Chondrocyte (in vitro differentiated cells): ENCODE data around the gene GLT1D1. TPM values are rescaled to one million over a fixed set of nuclear protein-coding genes. Genes with fewer than 3 reads are reported as not detected.

ENCODE experiments used
- DNase-seq: peaks from one replicate; pipeline ENCODE4 v3.0.0; 2021; ENCODE audit warnings: mixed read lengths, low spot score
- H3K27ac Mint-ChIP-seq: one replicate; pipeline ENCODE4 v1.8.0; 2021; ENCODE audit warnings: mild to moderate bottlenecking, moderate library complexity, mixed read lengths; ENCODE audit not compliant: unreplicated experiment
- H3K27me3 Mint-ChIP-seq: 2 replicates; pipeline ENCODE4 v1.8.0; 2021; ENCODE audit warnings: low read depth, mixed read lengths
- H3K36me3 Mint-ChIP-seq: 2 replicates; pipeline ENCODE4 v1.8.0; 2021; ENCODE audit warnings: low read depth, mixed read lengths
- H3K4me1 Mint-ChIP-seq: 2 replicates; pipeline ENCODE4 v1.8.0; 2021; ENCODE audit warnings: low read depth, mild to moderate bottlenecking, mixed read lengths
- H3K4me3 Mint-ChIP-seq: one replicate; pipeline ENCODE4 v1.8.0; 2021; ENCODE audit warnings: mild to moderate bottlenecking, moderate library complexity, mixed read lengths; ENCODE audit not compliant: unreplicated experiment
- H3K9me3 Mint-ChIP-seq: 2 replicates; pipeline ENCODE4 v1.8.0; 2021; ENCODE audit warnings: low read depth, mixed read lengths
- CTCF ChIP-seq: fragments of 200-600 bp; sonication (generic); IDR thresholded peaks from 2 replicates; pipeline ENCODE4 v1.5.0; 2021; ENCODE audit warnings: antibody characterized with exemption, mild to moderate bottlenecking, moderate library complexity
- total RNA-seq: library from RNA; stranded (reverse); gene quantifications from 3 replicates; pipeline ENCODE4 v1.2.1, GENCODE V29; 2021

Gene GLT1D1
- total RNA-seq, 1 donor from 2014 or later = 0.22 TPM

- H3K9me3 Mint-ChIP-seq = no peaks in the 10 kb centered on the region
- no peaks in the 10 kb centered on the region for H3K4me1 Mint-ChIP-seq
- H3K27me3 Mint-ChIP-seq = peaks cover 32% of the 10 kb centered on the region
- no peak for TF ChIP-seq CTCF
- no peak overlapping the region for H3K4me3 Mint-ChIP-seq
- no peaks in the 10 kb centered on the region for H3K36me3 Mint-ChIP-seq
- no peak for DNase-seq
- no peak overlapping the region for H3K27ac Mint-ChIP-seq
Measured at GRCh38 chr12:128973883-128974681, 120.8 kb downstream of the GLT1D1 start.

GRCh38 chr12:128974881-128975280 is 121.6 kb downstream of the GLT1D1 start:
- H3K4me1 Mint-ChIP-seq = no peaks in the 10 kb centered on the region
- no peak for TF ChIP-seq CTCF

DNA sequence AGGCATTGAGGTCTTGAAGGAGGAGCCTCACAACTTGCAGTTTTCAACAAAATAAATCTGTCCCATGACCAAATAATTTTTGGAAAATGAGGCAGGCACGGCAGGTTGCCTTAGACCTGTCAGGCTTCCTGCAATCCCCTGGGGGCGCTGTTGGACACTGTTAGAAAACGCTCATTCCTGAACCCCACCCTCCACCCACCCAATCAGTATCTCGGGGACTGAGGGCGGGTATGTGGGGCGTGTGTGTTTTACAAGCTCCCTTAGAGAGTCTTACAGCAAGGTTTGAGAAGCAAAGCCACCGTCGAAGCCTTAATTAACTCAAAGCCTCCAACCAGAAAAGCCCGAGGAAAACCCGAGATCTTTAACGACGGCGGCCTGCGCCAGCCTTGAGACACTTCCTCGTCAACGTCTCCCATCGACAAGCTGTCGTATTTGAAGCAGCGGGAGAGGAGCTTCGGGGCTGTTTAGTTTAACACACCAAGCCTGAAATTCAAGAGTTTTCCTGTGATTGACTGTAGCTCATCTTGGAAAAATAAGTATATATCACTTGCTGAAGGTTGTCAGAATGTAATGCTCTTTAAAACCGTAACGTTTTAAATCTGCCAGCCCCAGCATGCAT is 123.0 kb downstream of the GLT1D1 start:
- H3K4me3 Mint-ChIP-seq = peak overlapping the region; percentile 19
- no peak overlapping the region for H3K27ac Mint-ChIP-seq
- no peaks in the 10 kb centered on the region for H3K9me3 Mint-ChIP-seq

More at GRCh38 chr12:128974881-128975280, 121.6 kb downstream of the GLT1D1 start:
- no peaks in the 10 kb centered on the region for H3K36me3 Mint-ChIP-seq
- H3K4me3 Mint-ChIP-seq = no peak overlapping the region
- H3K27ac Mint-ChIP-seq = no peak overlapping the region
- H3K9me3 Mint-ChIP-seq = no peaks in the 10 kb centered on the region
- peaks cover 26% of the 10 kb centered on the region for H3K27me3 Mint-ChIP-seq
- no peak for DNase-seq

DNA sequence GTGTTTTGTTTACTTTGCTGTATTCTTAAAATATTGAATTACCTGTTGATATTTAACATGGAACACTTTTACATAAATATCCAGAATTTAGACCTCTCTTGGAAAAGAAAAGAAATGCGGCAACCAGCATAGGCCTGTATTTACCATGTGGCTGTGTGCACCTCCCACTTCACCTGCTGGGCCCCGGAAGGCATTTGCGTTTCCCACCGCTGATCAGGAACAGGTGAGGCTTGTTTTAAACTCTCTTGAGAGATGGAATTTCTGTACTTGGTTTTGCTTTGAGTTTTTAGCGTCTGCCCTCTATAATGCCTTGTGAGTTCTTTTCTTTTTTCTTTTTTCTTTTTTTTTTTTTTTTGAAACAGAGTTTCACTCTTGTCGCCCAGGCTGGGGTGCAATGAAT is 124.2 kb downstream of the GLT1D1 start:
- Mint-ChIP-seq H3K4me3 (no peak overlapping the region), H3K27me3 (peaks cover 15% of the 10 kb centered on the region), H3K4me1 (no peaks in the 10 kb centered on the region), H3K9me3 (no peaks in the 10 kb centered on the region), H3K36me3 (no peaks in the 10 kb centered on the region), H3K27ac (no peak overlapping the region)
- no peak for TF ChIP-seq CTCF
- no peak for DNase-seq

More for the DNA sequence above, 123.0 kb downstream of the GLT1D1 start:
- Mint-ChIP-seq H3K36me3 (no peaks in the 10 kb centered on the region), H3K4me1 (no peaks in the 10 kb centered on the region), H3K27me3 (peaks cover 22% of the 10 kb centered on the region)
- peak; percentile 71 for TF ChIP-seq CTCF
- no peak for DNase-seq

DNA sequence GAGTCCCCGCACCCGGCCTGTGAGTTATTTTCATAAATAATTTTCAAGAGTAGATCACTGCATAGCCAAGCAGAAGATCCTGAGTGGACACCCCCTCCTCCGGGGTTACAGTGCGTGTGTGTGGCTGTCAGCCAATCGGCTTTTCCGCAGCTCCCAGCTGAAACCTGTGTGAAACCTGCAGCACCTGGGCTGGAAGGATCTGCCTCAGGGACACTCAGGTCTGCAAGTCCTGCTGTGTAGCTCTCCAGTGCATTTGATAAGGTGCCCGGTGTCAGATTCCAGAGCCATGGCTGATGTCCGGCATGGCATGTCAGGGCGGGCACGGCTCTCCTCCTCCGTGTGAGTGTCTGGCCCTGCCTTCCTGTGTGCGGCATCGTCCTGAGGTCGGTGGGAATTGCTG is 124.8 kb downstream of the GLT1D1 start:
- Mint-ChIP-seq H3K36me3 (no peaks in the 10 kb centered on the region), H3K27ac (no peak overlapping the region), H3K4me3 (no peak overlapping the region), H3K9me3 (no peaks in the 10 kb centered on the region), H3K27me3 (peaks cover 15% of the 10 kb centered on the region), H3K4me1 (no peaks in the 10 kb centered on the region)
- DNase-seq = no peak
- no peak for TF ChIP-seq CTCF
